HepG2 (cell line): ENCODE results near the gene IFIT1.

Experiments used
- CEBPB ChIP-seq: IDR thresholded peaks from 2 replicates; pipeline ENCODE4 v1.6.1; 2011; ENCODE audit warnings: low read depth, low read length, improper control_type of control experiment, borderline replicate concordance
- EZH2 ChIP-seq: conservative IDR thresholded peaks from 2 replicates; pipeline ENCODE4 v1.6.1; 2012; ENCODE audit warnings: mild to moderate bottlenecking, low read depth, low read length, moderate library complexity
- GATAD2A ChIP-seq: IDR thresholded peaks from 2 replicates; pipeline ENCODE4 v1.6.1; 2016
- MAZ ChIP-seq, 2 experiments: sonication (generic) in 1 of 2; formaldehyde crosslinking in 1 of 2; IDR thresholded peaks; 2 replicates each; pipeline versions ENCODE4 v1.5.0 to v1.6.1; 2012 to 2020; ENCODE audit warnings: low read depth in 2 of 2, mild to moderate bottlenecking in 2 of 2, borderline replicate concordance in 1 of 2, improper control_type of control experiment in 1 of 2, low read length in 1 of 2, missing genetic modification reagents in 1 of 2, moderate library complexity in 1 of 2
- MXI1 ChIP-seq: IDR thresholded peaks from 3 replicates; pipeline ENCODE4 v1.6.1; 2012; ENCODE audit warnings: low read depth, low read length, inconsistent platforms, borderline replicate concordance
- NFYC ChIP-seq: IDR thresholded peaks from 2 replicates; pipeline ENCODE4 v1.6.1; 2016; ENCODE audit warnings: missing genetic modification reagents, missing compliant biosample characterization
- POLR2AphosphoS2 ChIP-seq: IDR thresholded peaks from 2 replicates; pipeline ENCODE4 v1.6.1; 2011; ENCODE audit warnings: low read depth, low read length, improper control_type of control experiment
- SIX4 ChIP-seq: sonication (generic); formaldehyde crosslinking; IDR thresholded peaks from 2 replicates; pipeline ENCODE4 v1.4.0; 2020; ENCODE audit warnings: missing genetic modification reagents
- TFDP2 ChIP-seq: sonication (generic); formaldehyde crosslinking; IDR thresholded peaks from 2 replicates; pipeline ENCODE4 v1.4.0; 2020; ENCODE audit warnings: missing genetic modification reagents
- ZNF24 ChIP-seq: fragments of 450-650 bp; IDR thresholded peaks from 2 replicates; pipeline ENCODE4 v1.6.1; 2017; ENCODE audit warnings: antibody characterized with exemption, mild to moderate bottlenecking
- ZNF549 ChIP-seq: sonication (generic); formaldehyde crosslinking; IDR thresholded peaks from 2 replicates; pipeline ENCODE4 v1.5.0; 2020; ENCODE audit warnings: missing genetic modification reagents
- TF ChIP-seq, protein P1 (sequence below): sonication (generic); formaldehyde crosslinking; IDR thresholded peaks from 2 replicates; pipeline ENCODE4 v1.5.0; 2020; ENCODE audit warnings: mild to moderate bottlenecking, missing genetic modification reagents, moderate library complexity
- TF ChIP-seq, protein P2 (sequence below): IDR thresholded peaks from 2 replicates; pipeline ENCODE4 v1.4.0; 2020; ENCODE audit warnings: mild to moderate bottlenecking, missing genetic modification reagents

GRCh38 chr10:89393898-89394297, 1.5 kb downstream of the IFIT1 start:
- TF ChIP-seq, protein P1, sequence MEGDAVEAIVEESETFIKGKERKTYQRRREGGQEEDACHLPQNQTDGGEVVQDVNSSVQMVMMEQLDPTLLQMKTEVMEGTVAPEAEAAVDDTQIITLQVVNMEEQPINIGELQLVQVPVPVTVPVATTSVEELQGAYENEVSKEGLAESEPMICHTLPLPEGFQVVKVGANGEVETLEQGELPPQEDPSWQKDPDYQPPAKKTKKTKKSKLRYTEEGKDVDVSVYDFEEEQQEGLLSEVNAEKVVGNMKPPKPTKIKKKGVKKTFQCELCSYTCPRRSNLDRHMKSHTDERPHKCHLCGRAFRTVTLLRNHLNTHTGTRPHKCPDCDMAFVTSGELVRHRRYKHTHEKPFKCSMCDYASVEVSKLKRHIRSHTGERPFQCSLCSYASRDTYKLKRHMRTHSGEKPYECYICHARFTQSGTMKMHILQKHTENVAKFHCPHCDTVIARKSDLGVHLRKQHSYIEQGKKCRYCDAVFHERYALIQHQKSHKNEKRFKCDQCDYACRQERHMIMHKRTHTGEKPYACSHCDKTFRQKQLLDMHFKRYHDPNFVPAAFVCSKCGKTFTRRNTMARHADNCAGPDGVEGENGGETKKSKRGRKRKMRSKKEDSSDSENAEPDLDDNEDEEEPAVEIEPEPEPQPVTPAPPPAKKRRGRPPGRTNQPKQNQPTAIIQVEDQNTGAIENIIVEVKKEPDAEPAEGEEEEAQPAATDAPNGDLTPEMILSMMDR (CRISPR knock-in tag): no peak
- TF ChIP-seq CEBPB: no peak; the same call in 1 of the 2 replicates
- TF ChIP-seq TFDP2 (CRISPR knock-in tag): no peak
- TF ChIP-seq SIX4: no peak
- no peak for TF ChIP-seq ZNF24
- TF ChIP-seq MXI1: no peak
- no peak for TF ChIP-seq ZNF549 (CRISPR knock-in tag)
- TF ChIP-seq POLR2AphosphoS2: no peak
- TF ChIP-seq, protein P2, sequence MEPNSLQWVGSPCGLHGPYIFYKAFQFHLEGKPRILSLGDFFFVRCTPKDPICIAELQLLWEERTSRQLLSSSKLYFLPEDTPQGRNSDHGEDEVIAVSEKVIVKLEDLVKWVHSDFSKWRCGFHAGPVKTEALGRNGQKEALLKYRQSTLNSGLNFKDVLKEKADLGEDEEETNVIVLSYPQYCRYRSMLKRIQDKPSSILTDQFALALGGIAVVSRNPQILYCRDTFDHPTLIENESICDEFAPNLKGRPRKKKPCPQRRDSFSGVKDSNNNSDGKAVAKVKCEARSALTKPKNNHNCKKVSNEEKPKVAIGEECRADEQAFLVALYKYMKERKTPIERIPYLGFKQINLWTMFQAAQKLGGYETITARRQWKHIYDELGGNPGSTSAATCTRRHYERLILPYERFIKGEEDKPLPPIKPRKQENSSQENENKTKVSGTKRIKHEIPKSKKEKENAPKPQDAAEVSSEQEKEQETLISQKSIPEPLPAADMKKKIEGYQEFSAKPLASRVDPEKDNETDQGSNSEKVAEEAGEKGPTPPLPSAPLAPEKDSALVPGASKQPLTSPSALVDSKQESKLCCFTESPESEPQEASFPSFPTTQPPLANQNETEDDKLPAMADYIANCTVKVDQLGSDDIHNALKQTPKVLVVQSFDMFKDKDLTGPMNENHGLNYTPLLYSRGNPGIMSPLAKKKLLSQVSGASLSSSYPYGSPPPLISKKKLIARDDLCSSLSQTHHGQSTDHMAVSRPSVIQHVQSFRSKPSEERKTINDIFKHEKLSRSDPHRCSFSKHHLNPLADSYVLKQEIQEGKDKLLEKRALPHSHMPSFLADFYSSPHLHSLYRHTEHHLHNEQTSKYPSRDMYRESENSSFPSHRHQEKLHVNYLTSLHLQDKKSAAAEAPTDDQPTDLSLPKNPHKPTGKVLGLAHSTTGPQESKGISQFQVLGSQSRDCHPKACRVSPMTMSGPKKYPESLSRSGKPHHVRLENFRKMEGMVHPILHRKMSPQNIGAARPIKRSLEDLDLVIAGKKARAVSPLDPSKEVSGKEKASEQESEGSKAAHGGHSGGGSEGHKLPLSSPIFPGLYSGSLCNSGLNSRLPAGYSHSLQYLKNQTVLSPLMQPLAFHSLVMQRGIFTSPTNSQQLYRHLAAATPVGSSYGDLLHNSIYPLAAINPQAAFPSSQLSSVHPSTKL (CRISPR knock-in tag): no peak
- TF ChIP-seq MAZ (IDR thresholded peaks at IDR 0.05; ENCODE audit: borderline replicate concordance, low read depth, low read length): no peak
- TF ChIP-seq MAZ (CRISPR knock-in tag; IDR thresholded peaks at IDR 0.05; ENCODE audit: low read depth): no peak
- TF ChIP-seq EZH2: no peak
- no peak for TF ChIP-seq GATAD2A (CRISPR knock-in tag)
- no peak for TF ChIP-seq NFYC
